OCI-LY3 (cell line): ENCODE results near the gene RIOX2.

Source experiments
- CTCF ChIP-seq: fragments of 200-600, 300-600 bp; sonication (generic); IDR thresholded peaks from 2 replicates; pipeline ENCODE4 v1.5.1; 2014; ENCODE audit warnings: antibody characterized with exemption, low read length, low read depth
- EZH2phosphoT487 ChIP-seq: fragments of 200-600 bp; shearing (Covaris generic); IDR thresholded peaks from 2 replicates; pipeline ENCODE4 v1.6.1; 2018; ENCODE audit warnings: antibody characterized with exemption, mixed run types, low read depth

- TF ChIP-seq CTCF (no peak), EZH2phosphoT487 (no peak)
Observed at GRCh38 chr3:97970156-97970555, 2.1 kb downstream of the RIOX2 start.
